ENCODE data around the gene SCN4B. TPM values are rescaled to one million over a fixed set of nuclear protein-coding genes. Genes with fewer than 3 reads are reported as not detected.
"Not testable (repeated sequence)": the region's sequence is repeated elsewhere in the genome, so short reads cannot be mapped to it uniquely, and the experiment has no call there.

SCN4B gene, protein sequence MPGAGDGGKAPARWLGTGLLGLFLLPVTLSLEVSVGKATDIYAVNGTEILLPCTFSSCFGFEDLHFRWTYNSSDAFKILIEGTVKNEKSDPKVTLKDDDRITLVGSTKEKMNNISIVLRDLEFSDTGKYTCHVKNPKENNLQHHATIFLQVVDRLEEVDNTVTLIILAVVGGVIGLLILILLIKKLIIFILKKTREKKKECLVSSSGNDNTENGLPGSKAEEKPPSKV
- 1.4 TPM for total RNA-seq

DNA sequence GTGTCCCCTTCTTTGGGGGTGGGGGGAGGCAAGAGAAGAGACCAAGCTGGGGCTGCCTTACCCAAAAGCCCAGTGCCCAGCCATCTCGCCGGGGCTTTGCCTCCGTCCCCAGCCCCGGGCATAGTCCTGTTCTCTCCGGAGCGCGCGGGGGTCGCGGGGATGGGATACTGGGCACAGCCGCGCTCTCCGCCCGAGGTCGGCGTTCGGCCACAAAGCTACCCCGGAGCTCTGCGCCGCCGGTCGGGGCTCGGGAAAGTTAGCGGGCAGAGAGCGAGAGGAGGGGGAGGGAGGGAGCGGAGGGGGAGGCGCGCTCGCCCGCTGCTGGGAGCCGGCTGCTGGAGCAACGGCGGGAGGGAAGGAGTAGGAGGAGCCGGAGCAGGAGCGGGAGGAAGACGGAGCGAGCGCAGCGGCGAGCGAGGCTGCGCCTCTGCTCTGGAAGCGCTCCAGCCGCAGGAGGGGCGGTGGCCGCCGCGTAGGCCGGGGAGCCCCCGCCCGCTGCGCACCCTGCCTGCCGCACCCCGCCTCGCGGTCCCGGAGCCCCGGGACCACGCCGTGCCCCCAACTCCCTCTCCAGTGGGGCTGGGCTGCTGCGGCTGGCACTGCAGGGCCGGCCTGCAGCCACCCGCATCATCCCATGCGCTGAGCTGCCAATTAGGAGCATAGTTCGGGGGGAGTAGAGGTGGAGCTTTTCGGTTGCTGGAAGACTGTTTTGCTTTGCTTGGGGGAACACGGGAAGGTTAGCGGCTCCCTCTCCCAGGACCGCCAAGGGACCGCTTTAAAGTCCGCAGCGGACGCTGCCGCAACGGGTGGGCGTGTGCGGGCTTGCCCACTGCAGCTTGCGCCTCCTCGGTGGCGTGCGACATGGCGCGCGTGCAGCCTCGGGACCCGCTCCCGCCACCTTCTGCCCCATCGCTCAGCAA is at the start of gene SCN4B:
SCN4B (minus strand) TSS at position 272 of the 920 bp plus-strand sequence; CDS start at position 122, 150 bp downstream.
- peak; percentile 60 for DNase-seq (ENCODE audit: low spot score)

DNA sequence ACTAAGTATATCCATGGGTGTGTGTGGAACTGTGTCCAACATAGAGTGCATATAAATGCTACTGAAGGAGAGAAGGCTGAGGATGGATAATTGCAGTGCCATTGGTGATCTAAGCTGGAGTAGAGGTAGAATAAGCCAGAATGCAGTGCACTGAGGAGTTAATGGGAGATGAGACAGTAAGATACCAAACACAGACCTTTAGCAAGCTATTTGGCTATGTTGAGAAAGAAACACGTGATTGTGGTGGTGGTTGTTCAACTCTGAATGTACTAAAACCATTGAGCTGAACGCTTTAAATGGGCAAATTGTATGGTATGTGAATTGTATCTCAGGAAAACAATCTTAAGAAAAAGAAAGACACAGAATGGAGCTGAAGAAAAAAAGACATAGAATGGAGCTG is 49.3 kb upstream of the SCN4B start:
- no peak for DNase-seq (ENCODE audit: low spot score)

DNA sequence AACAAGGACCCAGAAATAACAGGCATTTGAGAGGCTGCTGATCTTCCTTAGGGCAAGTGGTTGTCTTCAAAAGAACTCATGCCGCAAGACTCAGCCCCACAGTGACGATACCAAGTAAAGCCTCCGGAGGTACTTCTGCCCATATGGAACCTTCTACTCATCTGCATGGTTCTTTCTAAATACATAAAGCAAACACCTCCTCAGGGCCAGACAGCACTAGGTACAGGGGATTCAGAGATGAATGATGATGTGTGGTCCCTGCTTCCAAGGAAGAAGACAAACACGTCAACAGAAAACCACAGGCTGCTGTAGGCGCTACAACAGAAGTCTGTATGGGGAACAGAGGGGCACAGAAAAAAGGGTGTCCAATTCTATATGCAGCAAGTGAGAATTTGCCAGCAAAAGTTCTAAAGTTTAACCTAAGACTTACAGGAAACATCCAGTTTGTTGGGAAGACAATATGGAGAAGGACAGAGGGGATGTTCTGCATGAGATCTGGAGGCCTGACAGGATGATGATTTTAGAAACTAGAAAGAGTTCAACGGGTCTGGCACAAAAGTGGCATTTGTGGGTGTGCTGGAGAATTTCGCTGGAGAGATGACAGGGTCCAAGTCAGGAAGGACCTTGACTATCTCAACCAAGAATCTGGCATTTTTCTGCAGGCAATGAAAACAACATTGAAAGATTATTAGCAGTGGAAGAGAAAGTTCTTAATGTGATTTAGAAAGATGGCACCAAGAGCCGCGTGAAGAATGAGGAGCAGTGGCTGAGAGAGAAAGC is 48.5 kb upstream of the SCN4B start:
- no peak for DNase-seq (ENCODE audit: low spot score)

DNA sequence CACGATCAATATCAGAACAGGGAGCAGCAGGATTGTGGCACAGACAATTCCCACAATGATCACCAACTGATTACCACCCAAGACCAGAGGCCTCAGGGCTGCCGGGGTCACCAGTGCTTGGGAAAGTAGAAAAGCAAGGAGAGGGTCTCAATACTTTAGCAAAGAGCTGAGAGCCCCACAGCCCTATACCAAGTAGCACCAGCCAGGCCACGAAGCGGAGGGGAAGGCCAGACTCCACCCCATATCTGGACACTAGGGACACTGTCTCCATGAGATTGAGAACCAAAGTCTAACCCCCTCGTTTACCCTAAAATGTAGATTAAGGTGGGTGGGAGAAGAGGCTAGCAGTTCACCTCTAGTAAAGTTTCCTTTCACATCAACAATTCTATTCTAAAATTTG is 47.9 kb upstream of the SCN4B start:
- DNase-seq (ENCODE audit: low spot score): no peak

DNA sequence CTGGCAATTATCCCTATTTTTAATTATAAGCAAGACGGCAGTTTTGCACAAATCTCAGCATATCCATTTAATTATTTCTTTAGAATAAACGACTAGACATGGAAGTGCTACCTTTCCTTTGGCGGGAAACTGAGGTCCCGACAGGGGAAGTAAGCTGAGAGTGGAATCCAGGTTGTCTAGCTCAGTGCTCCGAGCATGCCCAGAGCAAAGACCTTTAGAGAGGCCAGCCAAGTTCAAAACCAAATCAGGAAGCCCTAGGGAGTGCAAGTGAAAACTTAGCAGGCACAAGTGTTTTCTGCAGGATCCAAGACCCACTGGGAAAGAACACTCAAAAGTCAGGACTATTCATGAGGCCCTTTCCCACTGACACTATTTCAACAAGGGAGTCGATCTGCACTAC is 46.5 kb upstream of the SCN4B start:
- DNase-seq (ENCODE audit: low spot score): no peak

DNA sequence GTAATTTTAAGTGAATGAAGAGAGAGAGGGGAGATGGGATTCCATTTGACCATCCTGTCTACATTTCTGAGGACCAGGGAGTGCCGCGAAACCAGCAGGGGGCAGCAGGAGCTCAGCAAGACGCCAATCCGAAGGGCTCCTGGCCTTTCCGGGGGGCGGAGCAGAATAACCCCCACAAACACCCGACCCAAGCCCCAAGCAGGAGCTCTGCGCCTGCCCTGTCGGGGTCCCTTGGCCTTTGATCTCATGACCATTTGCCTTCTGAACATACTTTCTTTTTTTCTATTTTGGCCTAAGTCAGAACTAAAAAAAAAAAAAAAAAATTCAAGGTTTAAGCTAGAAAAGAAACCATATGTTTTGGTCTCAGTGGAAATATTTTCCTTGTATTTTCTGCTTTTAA is 45.7 kb upstream of the SCN4B start:
- peak; percentile 77 for DNase-seq (ENCODE audit: low spot score)

DNA sequence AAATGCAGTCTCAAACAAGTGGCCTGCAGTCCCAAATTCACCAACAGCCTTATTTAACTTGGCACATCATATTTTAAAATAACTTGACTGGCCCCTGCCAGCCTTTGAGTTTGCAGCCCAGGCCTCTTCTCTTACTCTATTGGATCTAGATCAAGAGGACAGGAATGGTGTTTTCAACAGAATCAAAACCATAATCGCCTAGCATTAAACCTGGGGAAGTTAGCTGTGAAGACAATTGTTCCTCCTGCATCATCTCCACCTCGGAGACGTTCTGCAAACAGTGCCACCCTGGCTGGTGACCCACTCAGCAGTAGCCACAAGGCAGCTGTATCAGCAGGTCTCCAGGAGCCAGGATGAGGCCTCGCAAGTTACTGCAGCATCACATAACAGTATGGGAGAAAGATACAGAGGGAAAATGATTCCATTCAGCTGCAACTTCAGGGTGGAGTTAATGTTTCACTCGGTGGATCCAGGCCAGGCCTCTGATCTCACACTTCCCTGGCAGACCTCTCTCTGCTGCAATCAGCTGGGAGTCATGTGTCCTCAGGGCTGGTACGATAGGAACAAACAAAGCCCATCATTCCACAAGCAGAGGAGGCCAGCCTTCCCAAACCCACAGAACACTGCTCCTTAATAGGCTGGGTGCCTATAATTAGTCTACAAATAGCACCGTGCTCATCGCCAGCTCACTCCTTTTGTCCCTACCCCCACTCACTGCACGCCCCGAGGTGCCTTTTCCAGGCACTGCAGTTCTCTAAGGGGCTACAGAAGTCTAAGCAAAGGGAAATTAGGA is 42.4 kb upstream of the SCN4B start:
- peak; percentile 82 for DNase-seq (ENCODE audit: low spot score)

DNA sequence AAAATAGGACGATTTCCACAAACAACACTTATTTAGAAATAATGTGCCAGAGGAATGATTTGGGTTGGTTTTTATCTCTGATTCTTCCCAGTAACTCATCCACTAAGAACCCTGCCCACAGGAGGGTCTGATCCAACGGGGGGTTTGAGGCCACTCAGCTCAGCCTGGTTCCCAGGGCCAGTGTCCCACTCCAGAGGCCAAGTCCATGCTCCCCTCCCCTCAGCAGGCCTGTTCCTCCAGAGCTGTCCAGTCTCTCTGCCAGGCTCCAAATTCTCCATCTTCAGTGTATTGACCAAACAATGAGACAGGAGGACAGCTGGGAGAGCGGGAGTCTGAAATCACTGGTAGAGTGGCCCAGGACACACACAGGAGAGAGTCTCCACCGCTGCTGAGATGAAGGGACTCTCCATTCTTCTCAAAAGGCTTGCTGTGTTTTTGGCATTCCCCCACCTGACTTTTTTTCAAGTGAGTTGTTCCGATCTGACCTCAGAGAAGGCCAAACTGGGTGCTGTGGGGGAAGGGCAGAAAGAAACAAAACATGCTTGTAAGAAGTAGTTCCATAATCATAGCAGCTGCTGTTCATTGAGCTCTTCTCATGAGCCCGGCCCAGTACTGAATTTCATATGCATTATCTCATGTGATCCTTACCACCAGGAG is 41.4 kb upstream of the SCN4B start:
- no peak for DNase-seq (ENCODE audit: low spot score)

DNA sequence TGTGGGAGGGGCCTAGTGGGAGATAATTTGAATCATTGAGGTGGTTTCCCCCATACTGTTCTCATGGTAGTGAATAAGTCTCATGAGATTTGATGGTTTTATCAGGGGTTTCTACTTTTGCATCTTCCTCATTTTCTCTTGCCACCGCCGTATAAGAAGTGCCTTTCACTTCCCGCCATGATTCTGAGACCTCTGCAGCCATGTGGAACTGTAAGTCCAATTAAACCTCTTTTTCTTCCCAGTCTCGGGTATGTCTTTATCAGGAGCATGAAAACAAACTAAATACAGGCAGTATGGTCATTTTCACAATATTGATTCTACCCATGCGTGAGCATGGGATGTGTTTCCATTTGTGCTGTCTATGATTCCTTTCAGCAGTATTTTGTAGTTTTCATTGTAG is 40.2 kb upstream of the SCN4B start:
- not testable (repeated sequence) for DNase-seq (ENCODE audit: low spot score)

DNA sequence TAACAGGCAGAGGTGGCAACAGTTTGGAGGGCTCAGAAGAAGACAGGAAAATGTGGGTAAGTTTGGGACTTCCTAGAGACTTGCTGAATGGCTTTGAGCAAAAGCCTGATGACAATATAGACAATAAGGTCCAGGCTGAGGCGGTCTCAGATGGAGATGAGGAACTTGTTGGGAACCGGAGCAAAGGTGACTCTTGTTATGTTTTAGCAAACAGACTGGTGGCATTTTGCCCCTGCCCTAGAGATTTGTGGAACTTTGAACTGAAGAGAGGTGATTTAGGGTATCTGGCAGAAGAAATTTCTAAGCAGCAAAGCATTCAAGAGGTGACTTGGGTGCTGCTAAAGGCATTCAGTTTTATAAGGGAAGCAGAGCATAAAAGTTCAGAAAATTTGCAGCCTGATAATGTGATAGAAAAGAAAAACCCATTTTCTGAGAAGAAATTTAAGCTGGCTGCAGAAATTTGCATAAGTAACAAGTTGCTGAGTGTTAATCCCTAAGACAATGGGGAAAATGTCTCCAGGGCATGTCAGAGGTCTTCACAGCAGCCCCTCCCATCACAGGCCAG is 38.4 kb upstream of the SCN4B start:
- not testable (repeated sequence) for DNase-seq (ENCODE audit: low spot score)

DNA sequence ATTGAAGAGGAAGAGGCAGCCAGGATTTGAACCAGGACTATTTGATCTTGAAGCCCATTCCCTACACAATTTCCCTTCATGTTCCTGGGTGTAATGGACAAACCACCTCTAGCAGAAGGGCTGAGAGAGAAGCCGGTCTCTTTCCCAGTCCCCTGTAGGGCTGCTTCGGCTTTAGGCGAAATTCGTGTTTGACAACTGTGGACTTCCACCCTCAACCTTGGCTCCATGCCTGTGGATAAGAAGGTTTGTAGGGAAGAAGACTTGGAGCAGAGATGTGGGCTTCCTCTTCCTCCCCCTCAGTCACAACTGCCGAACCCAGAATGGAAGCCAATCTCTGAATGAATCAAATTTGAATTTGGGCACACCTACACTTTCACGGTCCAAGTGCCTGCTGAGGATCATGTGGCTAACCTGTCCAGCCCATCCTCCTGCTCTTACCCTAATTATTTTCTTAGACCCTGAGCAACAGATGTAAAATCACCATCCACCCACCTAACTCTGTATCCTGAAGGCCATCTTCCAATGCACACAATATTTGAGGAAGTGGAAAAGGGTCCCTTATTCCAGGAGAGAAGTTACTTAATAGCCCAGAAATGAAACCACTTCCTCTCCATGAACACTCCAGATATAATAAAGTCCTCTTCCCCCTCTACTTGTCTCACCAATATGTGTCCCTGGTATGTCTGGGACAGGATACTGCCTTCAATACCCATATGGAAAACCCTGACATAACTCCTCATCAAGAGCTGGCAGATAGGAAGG is 33.9 kb upstream of the SCN4B start:
- no peak for DNase-seq (ENCODE audit: low spot score)

DNA sequence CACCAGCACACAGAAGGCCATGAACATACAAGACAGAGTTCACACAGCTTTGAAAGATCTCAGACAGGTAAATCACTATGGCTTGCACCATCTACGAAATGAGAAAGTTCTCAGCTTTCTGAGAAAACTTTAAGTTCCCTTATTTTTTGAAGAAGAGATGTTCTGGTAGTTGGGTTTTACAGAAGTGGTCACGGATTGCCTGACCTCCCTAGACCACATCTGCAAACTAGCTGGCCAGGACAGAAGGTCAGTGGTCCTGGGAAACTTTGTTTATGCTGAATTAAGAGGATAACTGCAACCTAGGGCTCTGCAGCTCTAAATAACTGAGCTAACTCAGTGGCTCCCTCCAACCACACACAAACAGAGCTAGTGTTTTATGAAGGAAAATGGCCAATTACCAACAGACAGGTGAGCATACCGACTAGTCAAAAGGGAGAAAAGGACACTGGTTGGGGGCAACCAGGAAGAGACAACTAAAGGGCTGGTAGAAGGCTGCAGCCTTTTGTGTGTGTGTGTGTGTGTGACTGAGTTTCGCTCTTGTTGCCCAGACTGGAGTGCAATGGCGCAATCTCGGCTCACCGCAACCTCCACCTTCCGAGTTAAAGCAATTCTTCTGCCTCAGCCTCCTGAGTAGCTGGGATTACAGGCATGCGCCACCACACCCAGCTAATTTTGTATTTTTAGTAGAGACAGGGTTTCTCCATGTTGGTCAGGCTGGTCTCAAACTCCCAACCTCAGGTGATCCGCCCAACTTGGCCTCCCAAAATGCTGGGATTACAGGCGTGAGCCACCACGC is 32.4 kb upstream of the SCN4B start:
- DNase-seq (ENCODE audit: low spot score): no peak

DNA sequence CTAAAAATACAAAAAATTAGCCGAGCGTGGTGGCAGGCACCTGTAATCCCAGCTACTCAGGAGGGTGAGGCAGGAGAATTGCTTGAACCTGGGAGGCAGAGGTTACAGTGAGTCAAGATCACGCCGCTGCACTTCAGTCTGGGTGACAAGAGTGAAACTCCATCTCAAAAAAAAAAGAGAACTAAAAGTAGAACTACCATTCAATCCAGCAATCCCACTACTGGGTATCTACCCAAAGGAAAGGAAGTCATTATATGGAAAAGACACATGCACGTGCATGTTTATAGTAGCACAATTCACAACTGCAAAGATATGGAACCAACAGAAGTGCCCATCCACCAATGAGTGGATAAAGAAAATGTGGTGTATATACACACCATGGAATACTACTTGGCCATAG is 31.1 kb upstream of the SCN4B start:
- not testable (repeated sequence) for DNase-seq (ENCODE audit: low spot score)

DNA sequence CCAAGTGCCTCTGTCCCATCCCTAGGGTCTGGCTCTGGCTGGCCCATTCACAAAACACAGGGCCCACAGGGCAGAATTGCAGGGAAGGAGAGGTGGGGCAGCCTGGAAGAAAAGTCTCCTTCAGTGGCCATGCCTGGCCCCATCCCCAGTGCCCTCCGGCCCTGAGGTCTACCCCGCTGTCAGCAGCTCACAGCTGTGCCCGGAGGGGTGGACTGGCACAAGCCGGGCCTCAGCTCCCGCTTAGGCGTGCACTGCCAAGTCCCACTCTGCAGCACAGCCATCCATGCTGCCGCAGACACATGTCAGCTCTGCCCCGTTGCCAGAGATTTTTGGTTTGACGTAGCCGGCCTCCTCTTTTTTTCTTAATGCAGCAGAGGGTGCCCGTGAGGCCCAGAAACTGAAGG is 27.7 kb upstream of the SCN4B start:
- peak; percentile 57 for DNase-seq (ENCODE audit: low spot score)

DNA sequence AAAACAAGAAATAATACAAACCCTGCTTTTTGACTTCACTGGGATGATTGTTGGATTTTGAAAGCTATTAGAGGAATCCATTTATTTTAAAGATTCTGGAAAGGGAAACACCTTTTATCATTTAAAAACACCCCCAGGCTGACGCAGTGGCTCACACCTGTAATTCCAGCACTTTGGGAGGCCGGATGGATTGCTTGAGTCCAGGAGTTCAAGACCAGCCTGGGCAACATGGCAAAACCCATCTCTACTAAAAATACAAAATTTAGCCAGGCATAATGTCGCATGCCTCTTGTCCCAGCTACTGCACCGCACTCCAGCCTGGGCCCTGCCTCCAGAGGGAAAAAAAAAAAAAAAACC is 24.1 kb upstream of the SCN4B start:
- no peak for DNase-seq (ENCODE audit: low spot score)

DNA sequence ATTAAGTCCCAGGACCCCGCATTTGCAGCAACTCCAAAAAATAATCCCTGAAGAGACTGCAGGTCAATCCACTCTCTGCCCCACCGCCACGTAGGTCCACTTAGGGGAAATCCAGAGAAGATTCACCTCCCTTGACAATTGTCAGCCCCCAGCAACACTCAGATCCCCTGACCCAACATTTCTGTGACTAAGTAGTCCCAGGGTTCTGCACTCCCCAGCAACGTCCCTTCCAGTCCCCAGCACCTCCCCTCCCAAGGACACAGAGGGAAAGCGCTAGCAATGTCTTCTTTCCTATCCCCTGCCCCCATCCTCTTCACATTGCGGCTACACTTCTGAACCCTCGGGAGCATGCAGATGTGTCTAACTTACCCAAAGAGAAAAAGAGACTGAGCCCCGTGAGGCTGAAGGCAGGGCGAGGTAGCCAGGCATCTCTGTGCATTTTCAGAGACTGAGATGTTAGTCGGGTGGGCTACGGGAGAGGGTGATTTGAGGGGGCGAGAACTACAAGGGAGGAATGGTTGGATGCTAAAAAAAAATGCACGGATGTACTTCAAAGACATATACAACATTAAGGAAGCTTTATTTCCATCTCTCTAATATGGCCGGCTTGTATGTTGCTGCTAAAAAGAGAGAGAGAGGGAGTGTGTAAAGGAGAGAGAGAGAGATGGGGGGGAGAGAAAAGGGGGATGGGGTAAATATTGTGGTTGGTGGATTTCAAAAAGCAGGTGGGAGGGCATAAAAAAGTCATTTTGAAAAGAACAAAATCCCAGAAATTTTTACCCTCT is 23.6 kb upstream of the SCN4B start, which contains the start of gene SCN2B:
SCN2B (minus strand) TSS at position 647 of the 785 bp plus-strand sequence; CDS start at position 439, 208 bp downstream.
- no peak for DNase-seq (ENCODE audit: low spot score)

DNA sequence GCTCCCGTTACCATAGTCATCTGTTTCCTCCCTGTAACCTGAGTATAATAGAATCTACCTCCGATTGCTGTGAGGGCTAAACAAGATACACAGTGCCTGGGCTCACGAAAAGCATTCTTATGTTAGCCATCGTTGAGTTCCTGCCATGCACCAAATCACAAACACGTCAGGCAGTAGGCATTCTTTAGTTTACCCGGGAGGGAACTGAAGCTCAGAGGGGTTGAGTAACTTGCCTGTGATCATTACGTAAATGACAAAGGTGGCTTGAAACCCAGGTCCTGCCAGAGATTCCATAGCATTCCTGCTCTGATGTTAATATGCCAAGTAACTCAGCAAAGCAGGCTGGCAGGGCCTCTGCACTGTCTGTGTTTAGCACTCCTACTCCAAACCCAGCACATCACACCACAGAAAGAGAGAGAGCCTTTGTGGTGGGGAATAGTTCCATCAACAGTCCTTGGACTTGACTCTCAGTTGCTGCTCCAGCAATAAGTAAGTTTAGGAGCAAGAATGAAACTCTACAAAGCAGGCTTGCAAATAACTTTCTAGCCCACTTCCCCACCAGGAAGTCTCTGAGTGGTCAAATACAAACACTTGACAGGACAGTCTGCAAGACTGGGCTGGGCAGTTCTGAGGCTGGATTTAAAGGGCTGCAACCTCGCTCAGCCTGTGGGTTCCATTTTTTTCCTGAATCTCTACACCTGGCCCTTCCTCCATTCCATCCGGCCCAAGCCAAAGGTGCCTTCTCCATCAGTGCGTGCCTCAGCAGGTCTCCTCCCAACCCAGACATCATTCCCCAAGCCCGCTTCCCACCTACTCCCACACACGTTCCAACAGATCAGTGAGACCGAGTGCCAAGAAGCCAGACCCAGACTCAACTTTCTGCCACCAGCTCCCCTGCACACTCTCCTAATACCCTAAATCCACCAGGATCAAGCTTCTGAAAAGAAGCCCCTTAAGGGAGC is 22.7 kb upstream of the SCN4B start:
- no peak for DNase-seq (ENCODE audit: low spot score)

All from ureter (tissue), 1 donor.